Measurements from ENCODE around the gene CMC2. TPM values are rescaled to one million over a fixed set of nuclear protein-coding genes. Genes with fewer than 3 reads are reported as not detected.

Gene CMC2
- total and polyA plus RNA-seq, 2 of the 13 experiments (the other 11 are each of a cell fraction or from before 2014, with no cell fraction given): 116 to 129 TPM

- TF ChIP-seq, protein P1, sequence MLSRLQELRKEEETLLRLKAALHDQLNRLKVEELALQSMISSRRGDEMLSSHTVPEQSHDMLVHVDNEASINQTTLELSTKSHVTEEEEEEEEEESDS (CRISPR knock-in tag; IDR thresholded peaks at IDR 0.05; ENCODE audit: borderline replicate concordance): no peak
- TF ChIP-seq NBN (conservative IDR thresholded peaks at IDR 0.05) (no peak), ZNF10 (CRISPR knock-in tag; IDR thresholded peaks at IDR 0.05; ENCODE audit: borderline replicate concordance, low read depth) (no peak), MAF1 (CRISPR knock-in tag; IDR thresholded peaks at IDR 0.05; ENCODE audit: borderline replicate concordance) (no peak; the same call in 1 of the 2 replicates), RFX1 (IDR thresholded peaks at IDR 0.05) (no peak), ZNF549 (CRISPR knock-in tag; IDR thresholded peaks at IDR 0.05) (peak; percentile 72; the same call in 1 of the 2 replicates), DNMT1 (CRISPR knock-in tag; IDR thresholded peaks at IDR 0.05) (peak; percentile 67), ZNF552 (CRISPR knock-in tag; IDR thresholded peaks at IDR 0.05; ENCODE audit: borderline replicate concordance) (no peak; the same call in 1 of the 2 replicates), ZNF615 (CRISPR knock-in tag; IDR thresholded peaks at IDR 0.05; ENCODE audit: borderline replicate concordance) (no peak), ZNF382 (CRISPR knock-in tag; IDR thresholded peaks at IDR 0.05; ENCODE audit: borderline replicate concordance) (no peak), ZNF136 (CRISPR knock-in tag; IDR thresholded peaks at IDR 0.05; ENCODE audit: low read depth) (no peak), SIX1 (CRISPR knock-in tag; IDR thresholded peaks at IDR 0.05; ENCODE audit: borderline replicate concordance) (peak; percentile 19; the same call in 1 of the 2 replicates), NCOA2 (CRISPR knock-in tag; IDR thresholded peaks at IDR 0.05) (no peak; the same call in 1 of the 2 replicates), SAP130 (CRISPR knock-in tag; IDR thresholded peaks at IDR 0.05; ENCODE audit: low read depth) (peak; percentile 81; the same call in 1 of the 2 replicates), ZNF12 (CRISPR knock-in tag; IDR thresholded peaks at IDR 0.05) (peak; percentile 70; the same call in 1 of the 2 replicates), ZHX1 (CRISPR knock-in tag; IDR thresholded peaks at IDR 0.05; ENCODE audit: low read depth) (peak; percentile 57; the same call in 1 of the 2 replicates), NR1H2 (CRISPR knock-in tag; IDR thresholded peaks at IDR 0.05; ENCODE audit: borderline replicate concordance, low read depth) (no peak), HMG20B (CRISPR knock-in tag; conservative IDR thresholded peaks at IDR 0.05) (0 out of 2 replicates have a peak, but pooled peaks have one; percentile 24)
- TF ChIP-seq, protein P2, sequence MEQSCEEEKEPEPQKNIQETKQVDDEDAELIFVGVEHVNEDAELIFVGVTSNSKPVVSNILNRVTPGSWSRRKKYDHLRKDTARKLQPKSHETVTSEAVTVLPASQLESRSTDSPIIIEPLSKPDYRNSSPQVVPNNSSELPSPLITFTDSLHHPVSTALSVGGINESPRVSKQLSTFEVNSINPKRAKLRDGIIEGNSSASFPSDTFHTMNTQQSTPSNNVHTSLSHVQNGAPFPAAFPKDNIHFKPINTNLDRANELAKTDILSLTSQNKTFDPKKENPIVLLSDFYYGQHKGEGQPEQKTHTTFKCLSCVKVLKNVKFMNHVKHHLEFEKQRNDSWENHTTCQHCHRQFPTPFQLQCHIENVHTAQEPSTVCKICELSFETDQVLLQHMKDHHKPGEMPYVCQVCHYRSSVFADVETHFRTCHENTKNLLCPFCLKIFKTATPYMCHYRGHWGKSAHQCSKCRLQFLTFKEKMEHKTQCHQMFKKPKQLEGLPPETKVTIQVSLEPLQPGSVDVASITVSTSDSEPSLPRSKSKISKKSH (CRISPR knock-in tag; IDR thresholded peaks at IDR 0.05; ENCODE audit: borderline replicate concordance): no peak
- TF ChIP-seq, protein P3, sequence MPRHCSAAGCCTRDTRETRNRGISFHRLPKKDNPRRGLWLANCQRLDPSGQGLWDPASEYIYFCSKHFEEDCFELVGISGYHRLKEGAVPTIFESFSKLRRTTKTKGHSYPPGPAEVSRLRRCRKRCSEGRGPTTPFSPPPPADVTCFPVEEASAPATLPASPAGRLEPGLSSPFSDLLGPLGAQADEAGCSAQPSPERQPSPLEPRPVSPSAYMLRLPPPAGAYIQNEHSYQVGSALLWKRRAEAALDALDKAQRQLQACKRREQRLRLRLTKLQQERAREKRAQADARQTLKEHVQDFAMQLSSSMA (CRISPR knock-in tag; IDR thresholded peaks at IDR 0.05): no peak; the same call in 1 of the 2 replicates
- TF ChIP-seq, protein P4, sequence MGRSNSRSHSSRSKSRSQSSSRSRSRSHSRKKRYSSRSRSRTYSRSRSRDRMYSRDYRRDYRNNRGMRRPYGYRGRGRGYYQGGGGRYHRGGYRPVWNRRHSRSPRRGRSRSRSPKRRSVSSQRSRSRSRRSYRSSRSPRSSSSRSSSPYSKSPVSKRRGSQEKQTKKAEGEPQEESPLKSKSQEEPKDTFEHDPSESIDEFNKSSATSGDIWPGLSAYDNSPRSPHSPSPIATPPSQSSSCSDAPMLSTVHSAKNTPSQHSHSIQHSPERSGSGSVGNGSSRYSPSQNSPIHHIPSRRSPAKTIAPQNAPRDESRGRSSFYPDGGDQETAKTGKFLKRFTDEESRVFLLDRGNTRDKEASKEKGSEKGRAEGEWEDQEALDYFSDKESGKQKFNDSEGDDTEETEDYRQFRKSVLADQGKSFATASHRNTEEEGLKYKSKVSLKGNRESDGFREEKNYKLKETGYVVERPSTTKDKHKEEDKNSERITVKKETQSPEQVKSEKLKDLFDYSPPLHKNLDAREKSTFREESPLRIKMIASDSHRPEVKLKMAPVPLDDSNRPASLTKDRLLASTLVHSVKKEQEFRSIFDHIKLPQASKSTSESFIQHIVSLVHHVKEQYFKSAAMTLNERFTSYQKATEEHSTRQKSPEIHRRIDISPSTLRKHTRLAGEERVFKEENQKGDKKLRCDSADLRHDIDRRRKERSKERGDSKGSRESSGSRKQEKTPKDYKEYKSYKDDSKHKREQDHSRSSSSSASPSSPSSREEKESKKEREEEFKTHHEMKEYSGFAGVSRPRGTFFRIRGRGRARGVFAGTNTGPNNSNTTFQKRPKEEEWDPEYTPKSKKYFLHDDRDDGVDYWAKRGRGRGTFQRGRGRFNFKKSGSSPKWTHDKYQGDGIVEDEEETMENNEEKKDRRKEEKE (IDR thresholded peaks at IDR 0.05): no peak
Observed at GRCh38 chr16:81006211-81006812, 373 bp downstream of the CMC2 start (continued).
